ENCODE results near the gene MYLK. TPM values are rescaled to one million over a fixed set of nuclear protein-coding genes. Genes with fewer than 3 reads are reported as not detected.

Gene MYLK
- total and polyA plus RNA-seq, 9 of the 15 experiments (the other 6 are each of a cell fraction or from before 2014, with no cell fraction given) = 0.11 to 0.53 (median 0.18) TPM; not detected in 2

GRCh38 chr3:123694366-123695087 is 189.6 kb downstream of the MYLK start:
- H3K27ac ChIP-seq (ENCODE audit: extremely low read depth, low read depth, low read length) = no peak overlapping the region
- H3K4me3 ChIP-seq = no peak overlapping the region
- intact Hi-C loops (cut with micrococcal nuclease) (no loop called here), in situ Hi-C loops (cut with MboI) (no loop called here)
- no peaks in the 10 kb centered on the region for H3K9me3 ChIP-seq (replicated peaks; ENCODE audit: control insufficient read depth, insufficient read depth, low read depth, low read length)
- ChIA-PET POLR2A (no interaction called here), CTCF (ENCODE audit: low intra/inter-chr PET ratio) (no interaction called here)
- DNase-seq (ENCODE audit: extremely low read depth in 1 of 4, low spot score in 3 of 4) = no peak
- H3K9ac ChIP-seq (ENCODE audit: insufficient read depth in 1 of 2, low read depth in 2 of 2, low read length in 2 of 2) = no peak overlapping the region
- H3K79me2 ChIP-seq (ENCODE audit: control insufficient read depth, insufficient read depth, low read length) = no peaks in the 10 kb centered on the region
- H3K4me1 ChIP-seq (replicated peaks in 1 of 2; ENCODE audit: control insufficient read depth in 2 of 2, insufficient read depth in 2 of 2, low read length in 2 of 2) = no peaks in the 10 kb centered on the region
- ATAC-seq = no peak
- H4K20me1 ChIP-seq (replicated peaks; ENCODE audit: control insufficient read depth, insufficient read depth, low read length) = no peaks in the 10 kb centered on the region
- no TSS peak for BruUV-seq (replicated peaks)
- no peaks in the 10 kb centered on the region for H3K9me1 ChIP-seq (ENCODE audit: control insufficient read depth, insufficient read depth, low read length)
- H3K27me3 ChIP-seq (ENCODE audit: control insufficient read depth in 2 of 2, insufficient read depth in 2 of 2, low read length in 2 of 2) = peaks cover 0 to 42% of the 10 kb centered on the region in 2 experiments; a peak in 3 of 5 replicates
- FAIRE-seq = no peak
- no peaks in the 10 kb centered on the region for H3K36me3 ChIP-seq (ENCODE audit: control insufficient read depth, insufficient read depth, low read length)
- H2AFZ ChIP-seq (ENCODE audit: low read depth, low read length) = no peak overlapping the region
- 4% methylated on average over 4 of the region's 6 CpGs for WGBS (ENCODE audit: insufficient coverage, low coverage, missing lambda C conversion rate)
- H3K4me2 ChIP-seq (ENCODE audit: insufficient read depth, low read length) = no peak overlapping the region
- TF ChIP-seq ZNF316 (IDR thresholded peaks at IDR 0.05) (no peak), CCNT2 (IDR thresholded peaks at IDR 0.05; ENCODE audit: borderline replicate concordance, extremely low read depth, insufficient read length, low read depth, low read length) (no peak), RFX7 (CRISPR knock-in tag; IDR thresholded peaks at IDR 0.05) (no peak), UBTF (IDR thresholded peaks at IDR 0.05; ENCODE audit: borderline replicate concordance in 1 of 2, low read depth in 2 of 2, low read length in 2 of 2) (no peak), HNRNPL (IDR thresholded peaks at IDR 0.05; ENCODE audit: low read depth, low read length) (no peak), PURB (CRISPR knock-in tag; IDR thresholded peaks at IDR 0.05; ENCODE audit: low read depth) (no peak), ELF4 (CRISPR knock-in tag; IDR thresholded peaks at IDR 0.05) (no peak), MLX (CRISPR knock-in tag; conservative IDR thresholded peaks at IDR 0.05) (no peak), DEAF1 (CRISPR knock-in tag; IDR thresholded peaks at IDR 0.05) (no peak), TAF15 (IDR thresholded peaks at IDR 0.05; ENCODE audit: low read depth, low read length) (no peak), ZNF518B (CRISPR knock-in tag; IDR thresholded peaks at IDR 0.05) (no peak), DDX20 (tag; IDR thresholded peaks at IDR 0.05; ENCODE audit: low read depth) (no peak), HSF4 (CRISPR knock-in tag; IDR thresholded peaks at IDR 0.05; ENCODE audit: borderline replicate concordance) (no peak), ZNF282 (CRISPR knock-in tag; IDR thresholded peaks at IDR 0.05) (no peak)

All from K562 (cell line).